Osteoblast (primary cell): Measurements from ENCODE around the gene PTH1R. TPM values are rescaled to one million over a fixed set of nuclear protein-coding genes. Genes with fewer than 3 reads are reported as not detected.

Source experiments
- DNase-seq: peaks from one replicate; pipeline ENCODE4 v3.0.0; 2011; ENCODE audit warnings: low spot score, mixed read lengths; ENCODE audit not compliant: insufficient read length; ENCODE audit errors: missing footprints
- H2AFZ ChIP-seq: 2 replicates; pipeline ENCODE4 v1.6.0; 2011; ENCODE audit warnings: mild to moderate bottlenecking, low read length
- H3K27ac ChIP-seq: 2 replicates; pipeline ENCODE4 v1.5.1; 2011; ENCODE audit warnings: mild to moderate bottlenecking, low read depth, low read length, moderate library complexity
- H3K27me3 ChIP-seq: 2 replicates; pipeline ENCODE4 v1.6.0; 2012; ENCODE audit warnings: mild to moderate bottlenecking, control low read depth, inconsistent platforms, low read length, moderate library complexity; ENCODE audit not compliant: insufficient read depth
- H3K36me3 ChIP-seq: 2 replicates; pipeline ENCODE4 v1.5.1; 2011; ENCODE audit warnings: mild to moderate bottlenecking, low read length, control low read depth, moderate library complexity; ENCODE audit not compliant: insufficient read depth
- H3K4me1 ChIP-seq: 2 replicates; pipeline ENCODE4 v1.5.1; 2011; ENCODE audit warnings: mild to moderate bottlenecking, low read length, control low read depth, moderate library complexity; ENCODE audit not compliant: insufficient read depth
- H3K4me2 ChIP-seq: 2 replicates; pipeline ENCODE4 v1.6.0; 2011; ENCODE audit warnings: mild to moderate bottlenecking, low read length; ENCODE audit not compliant: insufficient read depth
- H3K4me3 ChIP-seq: fragments of 200-600 bp; sonication (generic); 3 replicates; pipeline ENCODE4 v1.5.1; 2012; ENCODE audit warnings: mild to moderate bottlenecking, low read length, inconsistent platforms; ENCODE audit not compliant: insufficient read depth
- H3K79me2 ChIP-seq: 2 replicates; pipeline ENCODE4 v1.6.0; 2012; ENCODE audit warnings: mild to moderate bottlenecking, low read length, control low read depth, inconsistent platforms; ENCODE audit not compliant: insufficient read depth
- H3K9me3 ChIP-seq: 2 replicates; pipeline ENCODE4 v1.5.1; 2011; ENCODE audit warnings: low read depth, low read length, control low read depth
- H4K20me1 ChIP-seq: 2 replicates; pipeline ENCODE4 v1.6.0; 2012; ENCODE audit warnings: mild to moderate bottlenecking, low read length, control low read depth; ENCODE audit not compliant: insufficient read depth
- total RNA-seq: library from RNA; depleted of rRNA; stranded (reverse); fragments of >200 nt; gene quantifications from 2 replicates; pipeline ENCODE4 v1.2.3, GENCODE V29; 2012
- TF ChIP-seq, protein P1 (sequence below): IDR thresholded peaks from 2 replicates; pipeline ENCODE4 v1.5.1; 2011; ENCODE audit warnings: mild to moderate bottlenecking, low read depth, low read length, moderate library complexity; ENCODE audit errors: extremely low read depth

Gene PTH1R
- total RNA-seq, 1 donor: 0.36 TPM

GRCh38 chr3:46912986-46913385 is 35.5 kb downstream of the PTH1R start:
- H3K79me2 ChIP-seq: no peaks in the 10 kb centered on the region
- H4K20me1 ChIP-seq: no peaks in the 10 kb centered on the region
- TF ChIP-seq, protein P1, sequence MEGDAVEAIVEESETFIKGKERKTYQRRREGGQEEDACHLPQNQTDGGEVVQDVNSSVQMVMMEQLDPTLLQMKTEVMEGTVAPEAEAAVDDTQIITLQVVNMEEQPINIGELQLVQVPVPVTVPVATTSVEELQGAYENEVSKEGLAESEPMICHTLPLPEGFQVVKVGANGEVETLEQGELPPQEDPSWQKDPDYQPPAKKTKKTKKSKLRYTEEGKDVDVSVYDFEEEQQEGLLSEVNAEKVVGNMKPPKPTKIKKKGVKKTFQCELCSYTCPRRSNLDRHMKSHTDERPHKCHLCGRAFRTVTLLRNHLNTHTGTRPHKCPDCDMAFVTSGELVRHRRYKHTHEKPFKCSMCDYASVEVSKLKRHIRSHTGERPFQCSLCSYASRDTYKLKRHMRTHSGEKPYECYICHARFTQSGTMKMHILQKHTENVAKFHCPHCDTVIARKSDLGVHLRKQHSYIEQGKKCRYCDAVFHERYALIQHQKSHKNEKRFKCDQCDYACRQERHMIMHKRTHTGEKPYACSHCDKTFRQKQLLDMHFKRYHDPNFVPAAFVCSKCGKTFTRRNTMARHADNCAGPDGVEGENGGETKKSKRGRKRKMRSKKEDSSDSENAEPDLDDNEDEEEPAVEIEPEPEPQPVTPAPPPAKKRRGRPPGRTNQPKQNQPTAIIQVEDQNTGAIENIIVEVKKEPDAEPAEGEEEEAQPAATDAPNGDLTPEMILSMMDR: no peak
- H3K4me2 ChIP-seq: no peak overlapping the region
- no peak overlapping the region for H2AFZ ChIP-seq
- no peak overlapping the region for H3K4me3 ChIP-seq
- H3K4me1 ChIP-seq: peaks cover 26% of the 10 kb centered on the region
- peaks cover 9% of the 10 kb centered on the region for H3K36me3 ChIP-seq
- no peaks in the 10 kb centered on the region for H3K9me3 ChIP-seq
- no peaks in the 10 kb centered on the region for H3K27me3 ChIP-seq
- H3K27ac ChIP-seq: no peak overlapping the region
- DNase-seq: peak; percentile 64

GRCh38 chr3:46913644-46914043 is 36.1 kb downstream of the PTH1R start:
- no peak overlapping the region for H3K4me3 ChIP-seq
- peak overlapping the region; percentile 29 for H3K4me2 ChIP-seq
- H3K4me1 ChIP-seq: peaks cover 20% of the 10 kb centered on the region
- H3K79me2 ChIP-seq: no peaks in the 10 kb centered on the region
- no peaks in the 10 kb centered on the region for H4K20me1 ChIP-seq
- DNase-seq: peak; percentile 36
- no peak overlapping the region for H3K27ac ChIP-seq
- H3K9me3 ChIP-seq: no peaks in the 10 kb centered on the region
- no peaks in the 10 kb centered on the region for H3K27me3 ChIP-seq
- TF ChIP-seq, protein P1: no peak
- H3K36me3 ChIP-seq: peaks cover 15% of the 10 kb centered on the region
- H2AFZ ChIP-seq: no peak overlapping the region

DNA sequence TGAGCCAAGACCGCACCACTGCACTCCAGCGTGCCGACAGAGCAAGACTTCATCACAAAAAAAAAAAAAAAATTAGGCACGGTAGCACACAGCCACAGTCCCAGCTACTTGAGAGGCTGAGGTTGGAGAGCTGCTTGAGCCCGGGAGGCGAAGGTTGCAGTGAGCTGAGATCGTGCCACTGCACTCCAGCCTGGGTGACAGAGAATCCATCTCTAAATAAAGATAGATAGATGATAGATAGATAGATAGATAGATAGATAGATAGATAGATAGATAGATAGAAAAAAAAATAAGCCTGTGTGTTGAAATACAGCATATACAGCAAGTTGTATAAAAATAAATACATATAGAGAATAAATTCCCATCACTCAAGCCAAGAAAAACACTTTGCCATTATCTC is 37.3 kb downstream of the PTH1R start:
- H4K20me1 ChIP-seq: no peaks in the 10 kb centered on the region
- H3K27ac ChIP-seq: no peak overlapping the region
- H3K27me3 ChIP-seq: no peaks in the 10 kb centered on the region
- H3K36me3 ChIP-seq: peaks cover 27% of the 10 kb centered on the region
- peak; percentile 4 for DNase-seq
- TF ChIP-seq, protein P1: no peak
- no peak overlapping the region for H3K4me2 ChIP-seq
- no peaks in the 10 kb centered on the region for H3K9me3 ChIP-seq
- no peak overlapping the region for H3K4me3 ChIP-seq
- no peaks in the 10 kb centered on the region for H3K79me2 ChIP-seq
- H3K4me1 ChIP-seq: peaks cover 8% of the 10 kb centered on the region
- no peak overlapping the region for H2AFZ ChIP-seq

GRCh38 chr3:46915297-46915822 is 37.8 kb downstream of the PTH1R start:
- Histone ChIP-seq H3K9me3 (no peaks in the 10 kb centered on the region), H2AFZ (no peak overlapping the region), H3K4me2 (no peak overlapping the region), H3K36me3 (peaks cover 32% of the 10 kb centered on the region), H3K4me1 (peaks cover 8% of the 10 kb centered on the region), H4K20me1 (no peaks in the 10 kb centered on the region), H3K27me3 (no peaks in the 10 kb centered on the region), H3K79me2 (no peaks in the 10 kb centered on the region), H3K4me3 (no peak overlapping the region), H3K27ac (no peak overlapping the region)
- DNase-seq: peak; percentile 37
- TF ChIP-seq, protein P1: no peak
